ENCODE results near the gene SELENOP.
"Not testable (repeated sequence)": the region's sequence is repeated elsewhere in the genome, so short reads cannot be mapped to it uniquely, and the experiment has no call there.

DNA sequence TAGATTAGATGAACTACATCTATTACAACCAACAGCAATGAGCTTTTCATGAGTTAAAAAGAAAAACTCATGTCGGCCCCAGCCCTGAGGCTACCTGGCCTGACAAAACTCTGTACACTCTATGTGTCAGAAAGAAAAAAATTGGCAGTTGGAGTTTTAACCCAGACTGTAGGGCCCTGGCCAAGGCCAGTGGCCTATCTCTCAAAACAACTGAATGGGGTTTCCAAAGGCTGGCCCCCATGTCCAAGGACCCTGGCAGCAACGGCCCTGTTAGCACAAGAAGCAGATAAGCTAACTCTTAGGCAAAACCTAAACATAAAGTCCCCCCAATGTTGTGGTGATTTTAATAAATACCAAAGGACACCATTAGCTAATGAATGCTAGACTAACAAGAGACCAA, 4.9 kb upstream of the SELENOP start:
- not testable (repeated sequence) for TF ChIP-seq POLR2AphosphoS5 (IDR thresholded peaks at IDR 0.05; ENCODE audit: low read depth, low read length); THYN1 (CRISPR knock-in tag; IDR thresholded peaks at IDR 0.05; ENCODE audit: borderline replicate concordance, low read depth); SIN3A (IDR thresholded peaks at IDR 0.05; ENCODE audit: borderline replicate concordance, low read depth, low read length); ZNF101 (CRISPR knock-in tag; IDR thresholded peaks at IDR 0.05; ENCODE audit: borderline replicate concordance, low read depth)
- TF ChIP-seq, protein P1, sequence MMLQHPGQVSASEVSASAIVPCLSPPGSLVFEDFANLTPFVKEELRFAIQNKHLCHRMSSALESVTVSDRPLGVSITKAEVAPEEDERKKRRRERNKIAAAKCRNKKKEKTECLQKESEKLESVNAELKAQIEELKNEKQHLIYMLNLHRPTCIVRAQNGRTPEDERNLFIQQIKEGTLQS (CRISPR knock-in tag; IDR thresholded peaks at IDR 0.05): not testable (repeated sequence)
